ENCODE results near the gene C19orf73. TPM values are rescaled to one million over a fixed set of nuclear protein-coding genes. Genes with fewer than 3 reads are reported as not detected.

The C19orf73 gene
- total RNA-seq, 4 donors from 2014 or later, result 1.8 TPM; not detected in 3

GRCh38 chr19:49097453-49098288, 21.3 kb downstream of the C19orf73 start:
- H3K27me3 ChIP-seq, result no peaks in the 10 kb centered on the region
- WGBS, 2 donors (ENCODE audit: low coverage in 1 of 2), result 27 to 54% methylated on average over 6 of the region's 8 CpGs
- peak; percentile 80 for ATAC-seq
- peaks cover 0 to 39% (median 0%) of the 10 kb centered on the region in 3 donors for H3K4me1 ChIP-seq
- H3K36me3 ChIP-seq, result peaks cover 0 to 99% of the 10 kb centered on the region in 2 donors
- H3K4me3 ChIP-seq, result no peak overlapping the region
- no peaks in the 10 kb centered on the region for H3K9me3 ChIP-seq
- TF ChIP-seq POLR2A (IDR thresholded peaks at IDR 0.05), result no peak
- TF ChIP-seq, protein P1, sequence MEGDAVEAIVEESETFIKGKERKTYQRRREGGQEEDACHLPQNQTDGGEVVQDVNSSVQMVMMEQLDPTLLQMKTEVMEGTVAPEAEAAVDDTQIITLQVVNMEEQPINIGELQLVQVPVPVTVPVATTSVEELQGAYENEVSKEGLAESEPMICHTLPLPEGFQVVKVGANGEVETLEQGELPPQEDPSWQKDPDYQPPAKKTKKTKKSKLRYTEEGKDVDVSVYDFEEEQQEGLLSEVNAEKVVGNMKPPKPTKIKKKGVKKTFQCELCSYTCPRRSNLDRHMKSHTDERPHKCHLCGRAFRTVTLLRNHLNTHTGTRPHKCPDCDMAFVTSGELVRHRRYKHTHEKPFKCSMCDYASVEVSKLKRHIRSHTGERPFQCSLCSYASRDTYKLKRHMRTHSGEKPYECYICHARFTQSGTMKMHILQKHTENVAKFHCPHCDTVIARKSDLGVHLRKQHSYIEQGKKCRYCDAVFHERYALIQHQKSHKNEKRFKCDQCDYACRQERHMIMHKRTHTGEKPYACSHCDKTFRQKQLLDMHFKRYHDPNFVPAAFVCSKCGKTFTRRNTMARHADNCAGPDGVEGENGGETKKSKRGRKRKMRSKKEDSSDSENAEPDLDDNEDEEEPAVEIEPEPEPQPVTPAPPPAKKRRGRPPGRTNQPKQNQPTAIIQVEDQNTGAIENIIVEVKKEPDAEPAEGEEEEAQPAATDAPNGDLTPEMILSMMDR (IDR thresholded peaks at IDR 0.05), result peak in 3 of 4 experiments; percentile 96 to 98 (median 96)
- H3K27ac ChIP-seq, result peak overlapping the region in 1 of 4 donors; percentile 51

GRCh38 chr19:49094505-49095482, 24.1 kb downstream of the C19orf73 start:
- no peak for ATAC-seq
- H3K27ac ChIP-seq, result peak overlapping the region in 1 of 4 donors; percentile 20

DNA sequence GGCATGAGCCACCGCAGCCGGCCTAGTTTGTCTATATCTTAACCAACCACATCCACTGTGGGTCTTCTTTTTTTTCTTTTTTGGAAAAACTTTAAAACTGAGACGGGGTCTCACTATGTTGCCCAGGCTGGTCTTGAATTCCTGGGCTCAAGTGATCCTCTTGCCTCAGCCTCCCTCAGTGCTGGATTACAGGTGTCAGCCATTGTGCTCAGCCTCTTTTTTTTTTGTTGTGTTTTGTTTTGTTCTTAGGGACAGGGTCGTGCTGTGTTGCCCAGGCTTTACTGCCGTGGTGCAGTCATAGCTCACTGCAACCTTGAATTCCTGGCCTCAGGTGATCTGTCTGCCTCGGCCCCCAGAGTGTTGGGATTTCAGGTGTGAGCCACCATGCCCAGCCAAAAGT, 26.3 kb downstream of the C19orf73 start:
- no peak overlapping the region for H3K27ac ChIP-seq
- no peaks in the 10 kb centered on the region for H3K9me3 ChIP-seq
- peaks cover 0 to 99% of the 10 kb centered on the region in 2 donors for H3K36me3 ChIP-seq
- 82 to 84% methylated on average over 4 to 6 of the region's 6 CpGs for WGBS, 2 donors (ENCODE audit: low coverage in 1 of 2)
- H3K27me3 ChIP-seq, result no peaks in the 10 kb centered on the region
- peaks cover 0 to 48% (median under 1%) of the 10 kb centered on the region in 3 donors for H3K4me1 ChIP-seq
- TF ChIP-seq EP300 (IDR thresholded peaks at IDR 0.05) (no peak), POLR2A (IDR thresholded peaks at IDR 0.05) (no peak), POLR2AphosphoS5 (IDR thresholded peaks at IDR 0.05) (no peak)
- TF ChIP-seq, protein P1 (IDR thresholded peaks at IDR 0.05), result no peak
- ATAC-seq, result no peak
- H3K4me3 ChIP-seq, result no peak overlapping the region

More at GRCh38 chr19:49094505-49095482, 24.1 kb downstream of the C19orf73 start:
- Histone ChIP-seq H3K27me3 (no peaks in the 10 kb centered on the region), H3K9me3 (no peaks in the 10 kb centered on the region), H3K36me3 (peaks cover 0 to 99% of the 10 kb centered on the region in 2 donors), H3K4me3 (no peak overlapping the region), H3K4me1 (peaks cover 0 to 46% (median 0%) of the 10 kb centered on the region in 3 donors)
- no peak for TF ChIP-seq EP300 (IDR thresholded peaks at IDR 0.05)
- TF ChIP-seq POLR2A (IDR thresholded peaks at IDR 0.05), result no peak
- TF ChIP-seq POLR2AphosphoS5 (IDR thresholded peaks at IDR 0.05), result no peak
- TF ChIP-seq, protein P1 (IDR thresholded peaks at IDR 0.05), result no peak
- 49 to 53% methylated on average over 10 to 22 of the region's 23 CpGs for WGBS, 2 donors (ENCODE audit: low coverage in 1 of 2)

DNA sequence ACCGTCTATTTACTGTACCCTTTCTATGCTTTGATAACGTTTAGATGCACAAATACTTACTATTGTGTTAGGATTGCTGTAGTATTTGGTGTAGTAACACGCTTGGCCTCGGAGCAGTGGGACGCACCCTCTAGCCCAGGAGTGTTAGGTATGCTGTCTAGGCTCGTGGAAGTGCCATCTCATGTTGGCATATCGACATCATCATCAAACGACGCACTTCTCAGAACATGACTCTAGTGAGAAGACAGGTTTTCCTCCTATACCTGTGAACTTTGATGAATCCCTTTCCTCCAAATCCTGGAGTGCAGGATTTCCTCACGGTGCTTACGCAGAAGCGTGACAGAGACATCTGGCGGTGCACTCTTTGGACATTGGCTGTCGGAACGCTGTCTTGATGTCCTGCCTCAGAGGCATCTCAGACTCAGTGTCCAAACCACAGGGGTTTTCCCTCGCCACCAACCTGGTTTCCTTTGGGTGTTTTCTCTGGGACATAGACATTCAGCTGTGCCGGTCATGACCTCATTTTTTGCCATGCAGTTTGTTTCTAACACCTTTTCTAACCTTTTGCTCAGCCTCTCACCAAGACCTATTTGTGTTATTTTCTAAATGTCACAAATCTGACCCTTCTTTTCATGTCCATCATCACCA, 27.4 kb downstream of the C19orf73 start:
- Histone ChIP-seq H3K9me3 (no peaks in the 10 kb centered on the region), H3K27ac (no peak overlapping the region), H3K27me3 (no peaks in the 10 kb centered on the region), H3K4me3 (no peak overlapping the region), H3K36me3 (peaks cover 0 to 94% of the 10 kb centered on the region in 2 donors), H3K4me1 (peaks cover 1 to 57% (median 12%) of the 10 kb centered on the region in 3 donors)
- no peak for TF ChIP-seq EP300 (IDR thresholded peaks at IDR 0.05)
- no peak for TF ChIP-seq POLR2AphosphoS5 (IDR thresholded peaks at IDR 0.05)
- TF ChIP-seq, protein P1 (IDR thresholded peaks at IDR 0.05), result no peak
- ATAC-seq, result no peak
- 87 to 90% methylated on average over 10 to 17 of the region's 17 CpGs for WGBS, 2 donors (ENCODE audit: low coverage in 1 of 2)
